Activated T-cell treated with anti-CD3 and anti-CD28 coated beads, Interleukin-2, amount 50 U/mL, for 48 hours (primary cell): ENCODE data around the gene TNS4.

ENCODE experiments used
- DNase-seq, 2 experiments: peaks; one replicate each; pipeline ENCODE4 v3.0.0-alpha.2; 2020

The TNS4 gene

DNA sequence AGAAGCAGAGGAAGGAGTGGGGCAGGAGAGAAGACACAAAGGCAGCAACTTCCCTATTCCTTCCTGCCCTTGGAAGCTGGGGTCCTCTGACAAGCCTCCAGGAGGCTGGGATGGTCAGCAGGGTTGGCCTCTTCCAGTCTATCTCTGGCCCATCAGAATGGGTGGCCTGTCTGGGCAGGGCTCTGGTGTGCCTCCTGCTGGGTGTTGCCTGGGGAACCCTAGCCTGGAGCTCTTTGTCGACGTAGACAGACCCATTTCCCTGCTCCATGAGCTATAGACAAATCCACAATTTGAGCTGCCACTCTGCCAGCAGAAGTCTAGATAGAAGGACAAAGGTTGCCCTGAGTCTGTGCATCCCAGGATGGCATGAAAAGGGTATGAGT, 46.8 kb downstream of the TNS4 start:
- DNase-seq: no peak

DNA sequence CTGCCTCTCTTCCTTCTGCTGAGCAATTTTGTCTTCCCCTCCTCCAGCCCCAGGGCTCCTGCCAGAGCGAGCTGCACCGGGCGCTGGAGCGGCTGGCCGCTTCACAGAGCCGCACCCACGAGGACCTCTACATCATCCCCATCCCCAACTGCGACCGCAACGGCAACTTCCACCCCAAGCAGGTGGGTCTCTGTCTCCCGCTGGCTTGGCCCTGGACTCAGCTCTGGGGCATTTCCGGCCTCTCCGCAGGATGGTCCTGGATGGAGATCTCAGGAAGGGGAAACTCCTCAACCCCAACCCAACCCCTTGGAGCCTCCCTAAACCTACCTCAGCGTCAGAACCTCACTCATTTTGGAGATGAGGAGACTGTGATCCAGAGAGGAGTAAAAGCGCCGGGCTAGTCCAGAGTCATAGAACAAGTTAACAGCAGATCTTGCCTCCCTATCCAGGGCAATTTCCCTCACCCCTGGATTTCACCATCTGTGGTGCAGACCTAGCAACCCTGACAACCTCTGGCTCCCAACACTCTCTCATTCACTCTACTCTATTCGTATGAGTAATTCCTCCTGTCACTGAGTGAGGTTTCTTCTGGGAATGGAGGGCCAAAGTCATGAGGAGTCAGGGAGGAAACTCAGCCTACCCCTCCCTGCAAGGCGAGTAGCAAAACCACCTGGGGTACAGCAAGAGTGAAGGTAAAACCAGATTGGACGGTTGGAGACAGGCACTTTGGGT, 47.4 kb downstream of the TNS4 start:
- no peak for DNase-seq

DNA sequence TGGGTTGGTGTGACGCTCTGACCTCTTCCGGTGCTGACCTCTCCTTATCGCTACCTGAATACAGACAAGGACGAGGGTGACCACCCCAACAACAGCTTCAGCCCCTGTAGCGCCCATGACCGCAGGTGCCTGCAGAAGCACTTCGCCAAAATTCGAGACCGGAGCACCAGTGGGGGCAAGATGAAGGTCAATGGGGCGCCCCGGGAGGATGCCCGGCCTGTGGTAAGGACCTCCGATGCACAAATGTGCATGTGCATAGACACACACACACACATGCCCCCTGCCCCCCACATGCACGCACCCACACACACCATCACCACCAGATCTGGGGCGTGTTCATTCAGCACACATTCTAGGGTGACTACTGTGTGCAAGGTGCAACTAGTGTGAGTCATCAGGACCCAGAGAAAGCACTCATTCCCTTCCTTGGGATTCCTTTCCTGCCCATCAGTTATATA, 48.5 kb downstream of the TNS4 start:
- no peak for DNase-seq

DNA sequence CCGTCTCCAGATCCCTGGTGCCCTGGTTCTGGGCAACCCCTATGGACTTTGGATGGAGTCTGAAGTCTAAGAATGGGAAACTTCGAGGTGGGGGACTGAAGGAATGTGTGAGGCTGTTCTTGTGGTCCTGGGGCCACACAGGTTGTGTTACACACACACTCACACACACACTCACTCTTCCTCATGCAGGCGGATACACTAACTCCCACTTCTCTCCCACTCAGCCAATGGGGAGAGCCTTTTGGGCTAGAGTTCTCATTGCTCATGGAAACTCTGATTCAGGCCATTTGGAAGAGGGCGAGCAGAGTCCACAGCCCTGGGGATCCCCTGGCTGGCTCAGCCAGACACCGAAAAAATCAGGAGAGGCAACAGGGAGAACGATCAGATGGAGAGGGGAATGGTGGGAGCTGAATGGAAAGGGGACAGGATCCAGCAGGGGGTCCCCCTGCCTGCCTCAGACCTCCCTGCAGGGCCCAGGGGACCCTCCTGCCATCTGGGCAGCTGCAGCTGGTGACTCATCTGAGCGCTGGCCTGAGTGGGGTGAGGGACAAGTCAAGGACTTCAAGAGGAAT, 49.1 kb downstream of the TNS4 start:
- no peak for DNase-seq

DNA sequence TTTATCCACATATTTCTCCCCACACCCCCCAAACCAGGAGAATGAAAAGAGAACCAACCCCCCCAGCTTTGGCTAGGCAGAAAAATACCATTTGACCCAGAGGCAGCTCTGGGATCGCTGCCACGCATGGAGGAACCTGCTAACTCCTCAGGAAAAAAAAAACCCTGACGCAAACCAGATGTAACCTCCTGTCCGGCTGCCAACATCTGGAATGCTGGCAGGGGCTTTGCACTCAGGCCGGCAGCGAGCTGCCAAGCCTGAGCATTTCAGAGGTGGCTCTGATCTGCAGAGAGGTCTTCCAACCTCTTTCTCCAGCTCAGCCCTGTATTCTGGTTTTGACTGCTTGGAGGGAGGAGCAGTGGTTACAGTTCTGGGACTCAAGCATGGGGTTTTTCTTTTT, 50.0 kb downstream of the TNS4 start:
- DNase-seq: no peak

DNA sequence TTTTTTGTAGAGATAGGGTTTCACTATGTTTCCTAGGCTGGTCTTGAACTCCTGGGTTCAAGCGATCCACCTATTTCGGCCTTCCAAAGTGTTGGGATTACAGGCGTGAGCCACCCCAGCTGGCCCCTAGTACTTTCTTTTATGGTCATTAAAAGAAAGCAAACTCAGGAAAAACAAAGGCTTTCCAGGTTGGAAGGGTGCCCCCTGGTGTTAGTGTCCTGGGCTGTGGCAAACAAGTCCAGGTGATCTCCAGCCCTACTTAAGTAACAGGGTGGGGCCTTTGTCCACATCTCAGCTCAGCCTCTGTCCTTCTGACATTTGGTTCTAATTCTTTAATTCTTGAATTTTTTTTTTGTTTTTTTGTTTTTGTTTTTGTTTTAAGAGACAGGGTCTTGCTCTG, 51.2 kb downstream of the TNS4 start:
- DNase-seq: peak; percentile 64 to 66

DNA sequence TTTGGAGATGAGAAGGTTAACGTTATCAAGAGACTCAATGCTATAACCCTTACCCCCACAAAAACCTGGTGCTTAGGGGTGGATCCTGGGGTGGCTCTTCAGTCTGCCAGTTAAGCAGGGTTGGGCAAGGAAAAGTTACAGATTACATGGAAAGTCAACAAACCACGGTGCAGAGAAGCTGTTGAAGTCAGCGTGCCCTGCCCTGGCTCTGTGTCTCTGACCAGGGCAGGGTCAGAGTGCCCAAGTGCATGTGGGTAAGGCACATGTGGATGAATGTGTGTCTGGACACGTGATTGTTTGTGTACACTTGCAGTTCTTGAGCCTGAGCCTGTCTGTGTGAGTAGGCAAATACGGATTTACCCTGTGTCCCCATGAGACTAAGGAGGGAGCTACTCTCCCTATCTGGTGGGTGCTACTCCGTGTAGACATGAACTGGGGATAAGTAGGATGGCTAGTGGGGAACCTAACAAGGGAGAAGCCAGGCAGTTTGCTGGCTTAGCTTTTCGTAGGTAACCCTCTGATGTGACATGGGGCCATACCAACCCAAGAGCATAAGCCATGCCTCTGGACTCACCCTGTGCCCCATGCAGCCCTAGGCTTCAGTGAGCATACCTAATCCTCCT, 52.7 kb downstream of the TNS4 start:
- no peak for DNase-seq

DNA sequence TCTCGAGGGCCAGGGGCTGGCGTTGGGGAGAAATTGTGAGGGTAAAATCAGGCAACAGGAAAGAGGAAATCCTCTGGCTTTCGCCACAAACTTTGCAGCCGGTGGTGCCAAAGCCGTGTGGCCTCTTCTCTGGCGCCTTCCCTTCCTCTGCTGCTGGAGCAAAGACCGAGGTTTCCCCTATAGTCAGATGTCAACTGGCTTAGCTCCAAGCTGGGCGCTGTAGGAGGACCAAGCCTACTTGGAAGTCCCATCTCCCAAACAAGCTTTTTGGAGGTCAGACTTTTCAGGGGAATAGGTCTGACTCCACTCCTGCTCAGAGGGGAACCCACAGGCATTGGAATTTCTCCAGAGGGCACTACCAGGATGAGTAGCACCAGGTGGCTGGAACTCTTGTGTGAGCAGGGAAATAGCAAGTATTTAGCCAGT, 53.2 kb downstream of the TNS4 start:
- DNase-seq: no peak

DNA sequence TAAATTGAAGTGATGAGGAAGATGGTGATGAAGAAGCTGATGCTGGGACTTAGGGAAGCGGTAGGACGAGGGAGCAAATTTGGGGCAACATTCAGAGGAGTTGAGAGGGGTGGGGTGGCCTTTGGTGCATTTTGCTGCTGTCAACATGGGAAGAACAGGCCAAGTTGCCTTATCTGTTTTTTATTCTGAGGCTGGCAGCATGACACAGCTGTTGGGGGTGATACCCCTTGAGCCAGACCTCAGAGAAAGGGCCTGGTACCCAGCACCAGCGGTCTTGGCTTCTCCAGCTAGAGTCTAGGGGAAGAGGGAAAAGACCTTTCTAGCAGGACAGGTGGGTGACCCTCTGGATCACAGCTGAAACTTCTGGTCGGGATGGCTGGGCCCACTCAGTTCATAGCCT, 53.6 kb downstream of the TNS4 start:
- DNase-seq: no peak

DNA sequence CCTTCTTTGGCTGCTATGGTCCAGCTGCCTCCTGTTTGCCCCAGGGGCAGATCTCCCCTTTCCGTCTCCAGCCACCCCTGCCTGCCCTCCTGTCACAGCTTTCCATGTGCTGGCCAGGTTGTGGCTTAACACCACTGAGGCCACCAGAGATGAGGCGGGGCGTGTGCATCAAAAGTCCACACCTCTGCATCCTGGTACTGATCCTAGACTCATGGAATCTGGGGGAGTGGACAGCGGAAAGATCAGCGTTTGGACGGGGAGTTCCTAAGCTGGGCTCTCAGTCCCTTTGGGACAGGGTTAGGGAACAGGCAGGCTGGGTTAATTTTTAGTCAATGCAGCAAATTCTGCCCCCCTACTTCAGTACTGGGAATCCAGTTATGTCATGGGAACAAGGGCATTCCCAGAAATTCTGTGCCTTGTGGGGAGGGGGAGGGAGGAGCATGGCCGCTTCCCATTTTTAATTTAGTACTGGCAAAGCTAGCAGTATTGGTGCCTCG, 54.2 kb downstream of the TNS4 start:
- no peak for DNase-seq

DNA sequence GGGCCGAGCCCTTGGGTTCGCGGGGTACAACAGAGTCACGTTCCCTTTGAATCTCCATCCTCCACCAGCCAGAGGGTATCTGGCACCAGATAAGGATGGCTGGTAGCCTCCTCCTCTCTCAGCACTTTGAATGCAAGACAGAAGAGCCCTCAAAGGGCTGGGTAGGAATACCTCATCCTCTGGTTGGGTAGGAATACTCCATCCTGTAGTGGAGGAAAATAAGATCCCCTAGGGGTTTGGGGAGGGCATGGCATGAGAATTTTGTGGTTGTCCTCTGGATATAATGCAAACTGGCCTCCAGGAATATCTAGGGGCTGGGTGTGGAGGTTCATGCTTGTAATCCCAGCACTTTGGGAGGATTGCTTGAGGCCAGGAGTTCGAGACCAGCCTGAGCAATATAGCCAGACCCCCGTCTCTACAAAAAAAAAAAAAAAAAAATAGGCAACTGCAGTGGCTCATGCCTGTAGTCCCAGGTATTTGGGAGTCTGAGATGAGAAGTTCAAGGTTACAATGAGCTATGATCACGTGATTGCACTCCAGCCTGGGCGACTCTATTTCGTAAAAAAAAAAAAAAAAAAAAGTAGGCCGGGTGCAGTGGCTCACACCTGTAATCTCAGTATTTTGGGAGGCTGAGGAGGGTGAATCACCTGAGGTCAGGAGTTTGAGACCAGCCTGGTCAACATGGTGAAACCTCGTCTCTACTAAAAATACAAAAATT, 55.5 kb downstream of the TNS4 start:
- no peak for DNase-seq

DNA sequence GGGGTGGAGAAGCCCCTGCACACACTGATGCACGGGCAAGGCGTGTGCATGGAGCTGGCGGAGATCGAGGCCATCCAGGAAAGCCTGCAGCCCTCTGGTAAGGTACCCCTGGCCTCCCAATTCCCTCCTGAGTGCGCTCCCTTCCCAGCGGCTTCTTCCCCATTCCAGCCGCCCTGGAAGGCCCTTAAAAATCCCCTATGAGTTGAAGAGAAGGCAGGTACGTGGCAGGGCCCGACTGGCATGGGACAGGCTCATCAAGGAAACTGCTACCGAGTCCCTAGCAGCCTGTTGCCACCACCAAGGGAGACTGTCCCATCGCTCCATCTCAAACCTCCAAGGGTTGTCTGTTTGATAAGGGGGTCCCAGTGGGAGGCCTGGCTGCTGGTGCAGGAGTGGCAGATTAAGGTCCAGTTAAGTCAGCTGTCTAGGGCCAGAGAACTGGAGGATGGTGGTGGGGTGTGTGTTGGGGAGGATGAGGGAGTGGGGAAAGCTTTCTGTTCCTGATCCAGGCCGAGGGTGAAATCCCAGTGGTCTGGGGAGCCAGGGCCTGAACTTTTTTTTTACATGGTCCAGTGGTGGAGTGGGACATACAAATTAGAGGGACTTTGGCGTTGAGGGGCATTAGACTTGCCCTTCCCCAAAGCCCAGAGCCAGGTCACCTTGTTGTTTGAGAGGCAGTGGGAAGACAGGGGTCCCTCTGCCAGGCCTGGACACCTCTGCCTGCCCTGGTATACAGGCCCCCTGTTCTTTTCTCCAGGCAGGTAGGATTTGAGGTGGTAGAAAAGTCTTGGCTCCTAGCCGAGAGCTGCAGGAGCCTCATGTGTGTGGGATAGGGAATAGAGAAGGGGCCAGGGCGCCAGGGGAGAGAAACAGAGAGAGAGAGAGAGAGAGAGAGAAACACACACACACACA, 57.2 kb downstream of the TNS4 start:
- DNase-seq: peak; percentile 57 to 62

DNA sequence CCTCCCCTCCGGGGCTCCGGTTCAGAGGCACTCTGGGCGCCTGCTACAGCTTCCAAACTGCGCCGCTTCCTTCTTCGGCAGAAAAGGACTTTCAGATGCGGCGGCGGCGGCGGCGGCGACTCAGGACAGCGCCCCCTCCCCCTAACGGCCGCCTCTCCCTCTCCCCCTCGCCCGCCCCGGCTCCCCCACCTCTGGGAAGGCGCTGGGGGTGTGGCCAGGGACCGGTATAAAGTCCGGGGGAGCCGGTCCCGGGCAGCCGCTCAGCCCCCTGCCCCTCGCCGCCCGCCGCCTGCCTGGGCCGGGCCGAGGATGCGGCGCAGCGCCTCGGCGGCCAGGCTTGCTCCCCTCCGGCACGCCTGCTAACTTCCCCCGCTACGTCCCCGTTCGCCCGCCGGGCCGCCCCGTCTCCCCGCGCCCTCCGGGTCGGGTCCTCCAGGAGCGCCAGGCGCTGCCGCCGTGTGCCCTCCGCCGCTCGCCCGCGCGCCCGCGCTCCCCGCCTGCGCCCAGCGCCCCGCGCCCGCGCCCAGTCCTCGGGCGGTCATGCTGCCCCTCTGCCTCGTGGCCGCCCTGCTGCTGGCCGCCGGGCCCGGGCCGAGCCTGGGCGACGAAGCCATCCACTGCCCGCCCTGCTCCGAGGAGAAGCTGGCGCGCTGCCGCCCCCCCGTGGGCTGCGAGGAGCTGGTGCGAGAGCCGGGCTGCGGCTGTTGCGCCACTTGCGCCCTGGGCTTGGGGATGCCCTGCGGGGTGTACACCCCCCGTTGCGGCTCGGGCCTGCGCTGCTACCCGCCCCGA, 58.0 kb downstream of the TNS4 start, which contains the start of gene IGFBP4:
Gene IGFBP4 (plus strand): TSS at position 255 of the 792 bp plus-strand sequence. CDS start 286 bp downstream, at position 541.
- peak; percentile 77 to 83 for DNase-seq

DNA sequence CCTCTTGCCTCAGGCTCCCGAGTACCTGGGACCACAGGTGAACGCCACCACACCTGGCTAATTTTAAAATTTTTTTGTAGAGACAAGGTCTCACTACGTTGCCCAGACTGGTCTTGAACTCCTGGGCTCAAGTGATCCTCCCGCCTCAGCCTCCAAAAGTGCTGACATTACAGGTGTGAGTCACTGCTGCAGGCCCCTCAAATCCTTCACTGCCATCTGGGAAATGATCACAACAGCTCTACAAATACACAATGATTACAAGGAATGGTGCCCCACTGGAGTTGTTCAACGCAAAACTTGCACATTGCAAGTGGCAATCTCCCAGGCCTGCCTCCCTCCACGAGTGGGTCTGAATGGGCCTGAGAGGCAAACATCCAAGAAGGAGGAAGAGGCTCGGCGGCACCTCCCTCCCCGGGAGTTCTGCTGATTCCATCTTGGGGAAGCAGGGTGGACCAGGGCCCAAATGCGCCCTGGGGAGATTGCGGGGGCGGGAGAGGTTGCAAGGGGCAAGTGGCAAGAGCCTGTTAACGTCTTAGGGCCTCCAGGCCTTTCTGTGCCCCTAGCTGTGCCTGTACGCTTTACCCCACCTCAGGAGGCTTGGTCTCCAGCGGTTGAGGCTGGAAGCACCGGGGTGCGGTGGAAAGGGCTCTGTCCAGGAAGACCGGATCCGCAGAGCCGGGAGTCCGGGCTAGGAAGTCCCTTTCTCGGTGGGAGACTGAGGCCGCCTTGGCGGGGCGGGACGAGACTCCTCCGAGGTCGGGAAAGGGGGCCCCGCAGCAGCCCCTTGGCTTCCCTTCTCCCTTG, 58.8 kb downstream of the TNS4 start:
- DNase-seq: peak in 1 of 2 experiments; percentile 30

DNA sequence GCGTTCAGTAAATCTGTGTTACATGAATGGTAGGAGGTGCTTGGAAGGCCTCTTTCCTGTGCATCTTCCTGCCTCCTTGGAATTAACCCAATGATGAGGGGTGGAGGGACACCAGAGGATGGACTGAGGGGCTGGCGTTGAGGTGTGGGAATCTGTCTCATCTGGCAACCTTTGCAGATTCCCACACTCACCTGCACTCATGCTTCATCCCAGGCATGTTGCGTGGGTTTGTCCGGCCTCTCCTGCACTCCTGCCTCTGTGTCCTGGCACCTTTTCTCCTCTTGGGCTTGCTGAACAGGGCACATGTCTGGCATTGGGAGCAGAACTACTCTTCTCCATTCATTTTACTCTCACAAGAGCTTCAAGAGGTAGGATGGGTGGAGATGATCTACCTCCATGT, 61.3 kb downstream of the TNS4 start:
- no peak for DNase-seq

DNA sequence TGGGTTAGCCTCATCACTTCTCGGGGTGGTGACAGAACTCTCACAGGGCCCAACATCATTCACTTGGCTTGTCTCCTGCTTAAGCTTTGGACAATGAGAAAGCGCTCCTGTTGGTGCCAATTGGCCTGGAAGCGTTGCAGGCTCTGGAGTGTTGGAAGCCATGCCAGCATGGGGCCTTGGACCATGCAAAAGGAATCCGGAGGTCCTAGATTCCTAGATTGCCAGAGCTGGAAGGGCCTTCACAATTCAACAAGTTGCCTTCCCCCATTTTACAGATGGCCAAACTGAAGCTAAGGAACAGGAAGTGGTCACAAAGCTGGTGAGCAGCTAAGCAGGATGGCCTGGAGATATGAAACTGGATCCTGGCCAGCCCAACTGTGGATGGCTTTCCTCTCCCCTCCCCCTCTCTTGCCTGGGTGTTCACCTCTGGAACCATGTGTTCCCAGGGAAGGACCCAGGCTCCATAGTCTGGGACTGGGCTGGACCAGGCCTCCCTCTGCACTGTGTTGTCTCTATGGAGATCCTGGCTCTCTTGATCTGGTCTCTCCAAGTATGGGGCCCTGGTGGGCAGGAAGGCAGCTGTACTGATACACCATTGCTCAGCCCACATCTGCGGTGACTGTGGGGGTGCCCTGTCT, 64.2 kb downstream of the TNS4 start:
- no peak for DNase-seq

DNA sequence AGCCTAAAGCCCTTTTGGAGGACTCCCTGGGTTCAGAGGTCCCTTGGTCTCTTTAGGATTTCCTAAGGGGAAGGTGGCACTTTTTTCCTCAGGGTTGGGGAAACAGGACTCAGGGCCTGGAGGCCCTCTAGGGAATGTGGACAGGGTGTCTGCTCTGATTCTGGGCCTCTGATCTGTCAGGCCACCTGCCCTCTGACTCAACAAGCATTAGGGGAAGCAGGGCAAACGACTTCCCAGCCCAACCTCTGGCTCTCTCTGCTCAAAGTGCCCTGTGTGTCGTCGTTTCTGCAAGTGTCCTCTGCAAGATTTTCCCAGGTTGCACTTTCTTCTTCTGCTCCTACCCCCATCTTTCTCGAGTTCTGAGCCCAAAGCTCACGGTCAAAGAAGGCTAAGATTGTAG, 64.8 kb downstream of the TNS4 start:
- DNase-seq: no peak

DNA sequence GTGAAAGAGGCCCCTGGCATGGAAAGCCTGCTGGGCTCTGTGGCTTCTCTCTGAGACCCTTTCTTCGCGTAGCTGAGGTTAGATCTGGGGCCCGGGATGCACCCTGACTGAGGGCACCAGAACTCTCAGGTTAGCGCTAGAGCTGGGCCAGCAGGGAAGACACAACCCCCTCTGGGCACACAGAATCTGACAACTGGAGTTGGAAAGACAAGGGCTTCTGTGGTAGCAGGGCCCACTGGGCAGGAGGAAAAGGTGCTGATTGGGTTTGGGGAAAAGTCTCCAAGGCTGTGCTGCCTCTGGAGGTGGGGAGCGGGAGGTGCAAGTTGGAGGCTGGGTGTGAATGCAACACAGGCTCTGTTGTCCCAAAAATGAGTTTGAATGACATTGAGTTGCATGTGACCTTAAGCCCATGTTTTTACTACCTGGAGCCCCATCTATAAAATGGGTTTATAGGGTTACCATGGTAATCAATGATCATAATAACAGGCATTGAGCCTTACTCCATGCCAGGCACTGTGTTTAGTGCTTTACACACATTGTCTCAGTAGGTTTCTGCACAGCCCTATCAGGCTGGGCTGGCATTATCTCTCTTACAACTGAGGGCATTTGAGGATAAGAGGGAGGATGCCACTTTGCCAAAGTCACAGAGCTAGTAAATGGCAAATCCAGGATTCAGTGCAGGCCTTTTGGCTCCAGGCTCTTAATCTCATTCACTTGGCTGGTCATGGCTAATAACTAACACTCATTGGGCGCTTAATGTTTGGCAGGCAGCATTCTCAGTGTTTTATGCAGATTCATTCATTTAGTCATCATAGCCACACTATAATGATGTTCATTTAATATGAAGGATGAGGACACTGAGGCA, 67.6 kb downstream of the TNS4 start:
- DNase-seq: peak; percentile 48 to 52
